GM18873 (cell line): ENCODE results near the gene CHADL.
"Not testable (repeated sequence)": the region's sequence is repeated elsewhere in the genome, so short reads cannot be mapped to it uniquely, and the experiment has no call there.

ENCODE experiments used
- ATAC-seq: cut with Tn5 transposase; IDR thresholded peaks from one replicate; pipeline ENCODE4 v1.9.1; 2021; ENCODE audit warnings: mild to moderate bottlenecking, moderate library complexity, moderate number of reproducible peaks; ENCODE audit not compliant: unreplicated experiment, low FRiP score

Gene CHADL

DNA sequence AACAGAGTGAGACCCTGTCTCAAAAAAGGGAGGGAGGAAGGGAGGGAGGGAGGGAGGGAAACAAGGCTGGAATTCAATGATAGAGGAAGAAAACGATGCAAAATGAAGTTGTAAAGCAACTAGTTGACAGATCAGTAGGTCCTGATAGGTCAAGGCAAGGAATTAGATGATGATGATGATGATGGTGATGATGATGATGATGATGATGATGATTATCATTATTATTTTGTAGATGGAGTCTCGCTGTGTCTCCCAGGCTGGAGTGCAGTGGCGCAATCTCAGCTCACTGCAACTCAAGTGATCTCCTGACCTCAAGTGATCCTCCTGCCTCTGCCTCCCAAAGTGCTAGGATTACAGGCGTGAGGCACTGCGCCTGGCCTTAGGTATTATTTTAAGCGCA is 46.9 kb downstream of the CHADL start:
- ATAC-seq, result no peak

DNA sequence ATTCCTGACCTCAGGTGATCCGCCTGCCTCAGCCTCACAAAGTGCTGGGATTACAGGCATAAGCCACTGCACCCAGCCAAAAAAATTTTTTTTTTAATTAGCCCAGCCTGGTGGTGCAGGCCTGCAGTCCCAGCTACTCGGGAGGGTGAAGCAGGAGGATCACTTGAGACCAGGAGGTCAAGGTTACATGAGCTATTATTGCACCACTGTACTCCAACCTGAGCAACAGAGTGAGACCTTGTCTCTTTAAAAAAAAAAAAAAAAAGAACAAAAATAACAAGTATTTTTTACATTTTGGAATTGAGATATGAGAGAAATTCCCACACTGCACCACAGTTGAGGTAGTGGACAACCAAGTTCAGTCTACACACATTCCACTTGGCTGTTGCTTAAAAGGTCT is 49.3 kb downstream of the CHADL start:
- ATAC-seq, result no peak

GRCh38 chr22:41184679-41185078 is 56.1 kb downstream of the CHADL start:
- no peak for ATAC-seq

DNA sequence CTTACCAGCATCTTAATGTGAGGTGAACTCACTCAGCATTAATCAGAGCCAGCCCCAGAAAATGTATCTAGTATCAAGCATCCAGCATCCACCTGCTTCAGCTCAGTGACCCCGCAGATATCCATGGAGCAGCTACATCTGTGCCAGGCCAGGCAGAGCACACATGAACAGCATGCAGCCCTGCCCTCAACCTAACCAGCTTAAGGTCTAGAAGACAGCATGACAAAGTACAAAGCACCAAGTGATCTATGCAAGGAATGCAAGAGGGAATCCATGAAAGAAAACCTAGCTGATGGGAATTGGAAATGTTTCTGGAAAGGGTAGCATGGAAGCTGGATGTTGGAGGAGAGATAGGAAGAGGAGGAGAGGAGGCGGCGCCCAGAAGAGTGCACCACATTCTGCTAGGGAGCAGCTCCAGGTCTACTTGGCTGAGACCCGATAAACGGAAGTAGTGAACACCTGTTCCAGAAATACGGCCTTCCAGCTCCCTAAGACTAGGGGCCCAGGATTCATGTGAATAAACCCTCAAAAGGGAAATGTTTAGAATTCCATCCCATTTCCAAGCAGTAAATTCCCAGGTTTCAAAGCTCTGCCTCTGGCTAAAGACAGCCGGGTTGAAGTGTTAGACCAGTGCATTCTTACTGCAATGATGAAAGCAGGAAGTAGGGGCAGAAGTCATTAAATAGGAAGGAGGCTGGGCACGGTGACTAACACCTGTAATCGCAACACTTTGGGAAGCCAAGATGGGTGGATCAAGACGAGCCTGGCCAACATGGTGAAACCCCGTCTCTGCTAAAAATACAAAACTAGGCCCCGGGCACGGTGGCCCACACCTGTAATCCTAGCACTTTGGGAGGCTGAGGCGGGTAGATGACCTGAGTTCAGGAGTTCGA is 59.1 kb downstream of the CHADL start:
- ATAC-seq, result no peak

DNA sequence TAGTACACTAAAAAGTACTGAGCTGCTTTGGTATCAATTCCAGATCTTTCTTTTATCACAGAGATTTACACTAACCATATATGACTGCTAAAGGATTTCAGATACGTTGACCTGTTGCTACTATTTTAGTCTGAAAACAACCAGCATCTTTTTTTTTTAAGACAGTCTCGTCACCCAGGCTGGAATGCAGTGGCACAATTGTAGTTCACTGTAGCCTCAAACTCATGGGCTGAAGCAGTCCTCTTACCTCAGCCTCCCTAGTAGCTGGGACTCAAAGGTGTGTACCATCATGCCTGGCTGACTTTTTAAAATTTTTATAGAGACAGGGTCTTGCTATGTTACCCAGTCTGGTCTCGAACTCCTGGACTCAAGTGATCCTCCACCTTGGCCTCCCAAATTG is 59.8 kb downstream of the CHADL start:
- no peak for ATAC-seq

- not testable (repeated sequence) for ATAC-seq
Observed at GRCh38 chr22:41180362-41180761, 60.4 kb downstream of the CHADL start.
